ENCODE data around the gene KISS1.
"Not testable (repeated sequence)": the region's sequence is repeated elsewhere in the genome, so short reads cannot be mapped to it uniquely, and the experiment has no call there.

The KISS1 gene, protein sequence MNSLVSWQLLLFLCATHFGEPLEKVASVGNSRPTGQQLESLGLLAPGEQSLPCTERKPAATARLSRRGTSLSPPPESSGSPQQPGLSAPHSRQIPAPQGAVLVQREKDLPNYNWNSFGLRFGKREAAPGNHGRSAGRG

DNA sequence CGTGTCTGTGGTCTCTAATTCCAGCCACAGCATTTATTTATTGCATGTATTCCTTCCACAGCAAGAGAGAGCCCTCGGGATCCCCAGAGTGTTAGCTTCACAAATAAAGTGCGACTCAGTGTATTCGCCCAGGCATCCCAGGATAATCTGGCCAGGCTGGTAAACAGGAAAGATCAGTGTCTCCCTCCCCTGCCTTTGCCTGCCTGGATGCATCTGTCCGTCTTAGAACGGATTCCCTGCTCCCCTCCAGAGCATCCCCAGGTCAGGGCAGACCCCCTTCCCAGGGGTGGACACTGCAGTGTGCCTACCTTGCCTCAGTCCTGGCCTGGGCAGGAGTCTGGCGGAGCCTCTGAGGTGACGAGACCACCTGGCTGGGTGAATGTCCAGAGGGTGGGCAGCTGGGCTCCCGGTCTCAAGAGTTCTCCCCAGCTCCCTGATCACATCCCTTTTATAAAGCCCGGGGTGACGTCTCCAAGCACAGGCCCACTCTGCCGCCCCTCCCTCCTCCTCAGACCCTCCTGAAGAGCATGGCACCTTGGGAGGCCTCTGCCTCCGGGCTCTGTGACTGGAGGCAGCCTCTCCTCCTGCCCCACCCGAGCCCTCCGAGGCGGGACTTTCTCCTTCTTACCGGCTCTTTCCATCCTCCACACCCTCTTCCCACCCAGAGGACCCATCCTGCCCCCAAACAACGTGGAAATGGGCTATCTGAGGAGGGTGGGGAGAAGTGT lies at the start of gene KISS1:
Gene KISS1, minus strand, starts transcription at position 424 of the 728 bp plus-strand sequence. CDS start 3,615 bp downstream, outside the sequence.
- Histone ChIP-seq H3K27me3 (ENCODE audit: control insufficient read depth, insufficient read depth, low read length) (peaks cover 23% of the 10 kb centered on the region), H3K36me3 (ENCODE audit: control insufficient read depth, insufficient read depth, low read length) (no peaks in the 10 kb centered on the region), H3K9me3 (ENCODE audit: control insufficient read depth, insufficient read depth, low read length) (no peaks in the 10 kb centered on the region), H3K4me3 (ENCODE audit: low read depth, low read length) (no peak within 1 kb of the TSS), H3K4me1 (ENCODE audit: control insufficient read depth, insufficient read depth, low read length) (no peaks in the 10 kb centered on the region), H3K9ac (ENCODE audit: low read depth, low read length) (peak within 1 kb of the TSS; percentile 12)

DNA sequence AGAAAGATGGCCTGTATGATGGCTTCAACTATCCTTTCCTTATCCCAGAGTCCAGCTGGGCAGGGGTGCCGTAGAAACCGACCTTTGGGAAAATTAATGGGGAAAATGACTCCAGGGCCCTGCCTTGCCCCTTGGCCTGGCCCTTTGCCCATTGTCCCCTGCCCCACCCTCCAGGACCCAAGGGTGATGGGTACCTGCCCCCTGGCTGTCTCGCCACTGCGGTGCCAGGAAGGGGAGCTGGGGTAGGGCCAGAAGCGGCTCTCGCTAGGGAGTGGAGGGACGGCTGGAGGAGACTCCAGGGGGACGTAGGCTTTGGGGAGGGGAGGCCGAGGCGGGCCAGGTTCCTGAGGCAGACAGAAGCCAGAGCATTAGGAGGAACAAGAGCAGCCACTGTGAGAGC lies 46.6 kb upstream of the KISS1 start:
- no peaks in the 10 kb centered on the region for H3K9me3 ChIP-seq (ENCODE audit: control insufficient read depth, insufficient read depth, low read length)
- no peaks in the 10 kb centered on the region for H3K4me1 ChIP-seq (ENCODE audit: control insufficient read depth, insufficient read depth, low read length)
- H3K9ac ChIP-seq (ENCODE audit: low read depth, low read length), result no peak overlapping the region
- H3K36me3 ChIP-seq (ENCODE audit: control insufficient read depth, insufficient read depth, low read length), result no peaks in the 10 kb centered on the region
- no peak overlapping the region for H3K4me3 ChIP-seq (ENCODE audit: low read depth, low read length)
- H3K27me3 ChIP-seq (ENCODE audit: control insufficient read depth, insufficient read depth, low read length), result no peaks in the 10 kb centered on the region

DNA sequence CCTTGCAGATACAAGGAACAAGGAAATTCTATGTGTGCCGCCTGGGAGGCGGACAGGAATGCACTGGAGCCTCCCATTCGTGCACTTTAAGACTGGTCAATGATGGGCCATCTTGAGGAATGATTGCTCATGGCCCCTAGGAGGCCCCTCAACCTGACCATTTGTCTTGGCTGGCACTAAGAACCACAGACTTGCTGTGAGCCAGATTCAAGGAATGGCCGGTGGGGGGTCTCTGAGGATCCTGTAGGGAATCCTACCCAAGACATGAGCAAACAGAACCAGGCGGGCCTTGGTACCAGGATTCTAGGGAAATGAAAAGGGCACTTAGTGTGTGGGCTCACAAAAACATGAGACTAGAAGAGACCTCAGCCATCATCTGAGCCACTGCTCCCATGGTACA lies 45.6 kb upstream of the KISS1 start:
- no peaks in the 10 kb centered on the region for H3K4me1 ChIP-seq (ENCODE audit: control insufficient read depth, insufficient read depth, low read length)

DNA sequence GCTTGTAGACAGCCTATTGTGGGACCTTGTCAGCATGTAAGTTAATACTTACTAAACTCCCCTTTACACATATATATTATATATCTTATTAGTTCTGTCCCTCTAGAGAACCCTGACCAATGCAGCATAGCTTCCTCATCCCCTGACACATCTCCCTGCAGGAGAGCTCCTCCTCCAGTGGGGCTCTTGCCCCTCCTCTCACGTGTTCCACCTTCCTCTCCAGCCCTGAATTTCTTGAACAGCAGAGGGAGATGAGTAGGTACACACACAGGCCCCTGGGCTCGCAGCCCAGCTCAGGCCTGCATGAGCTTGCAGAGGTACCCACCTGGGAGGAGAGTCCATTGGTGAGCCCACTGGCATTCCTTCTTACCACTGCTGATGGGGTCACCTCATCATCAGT lies 44.8 kb upstream of the KISS1 start:
- Histone ChIP-seq H3K9ac (ENCODE audit: low read depth, low read length) (no peak overlapping the region), H3K36me3 (ENCODE audit: control insufficient read depth, insufficient read depth, low read length) (no peaks in the 10 kb centered on the region), H3K4me3 (ENCODE audit: low read depth, low read length) (no peak overlapping the region), H3K9me3 (ENCODE audit: control insufficient read depth, insufficient read depth, low read length) (no peaks in the 10 kb centered on the region), H3K4me1 (ENCODE audit: control insufficient read depth, insufficient read depth, low read length) (no peaks in the 10 kb centered on the region), H3K27me3 (ENCODE audit: control insufficient read depth, insufficient read depth, low read length) (no peaks in the 10 kb centered on the region)

More for the DNA sequence above, 45.6 kb upstream of the KISS1 start:
- Histone ChIP-seq H3K36me3 (ENCODE audit: control insufficient read depth, insufficient read depth, low read length) (no peaks in the 10 kb centered on the region), H3K27me3 (ENCODE audit: control insufficient read depth, insufficient read depth, low read length) (no peaks in the 10 kb centered on the region), H3K4me3 (ENCODE audit: low read depth, low read length) (no peak overlapping the region), H3K9ac (ENCODE audit: low read depth, low read length) (no peak overlapping the region), H3K9me3 (ENCODE audit: control insufficient read depth, insufficient read depth, low read length) (no peaks in the 10 kb centered on the region)

DNA sequence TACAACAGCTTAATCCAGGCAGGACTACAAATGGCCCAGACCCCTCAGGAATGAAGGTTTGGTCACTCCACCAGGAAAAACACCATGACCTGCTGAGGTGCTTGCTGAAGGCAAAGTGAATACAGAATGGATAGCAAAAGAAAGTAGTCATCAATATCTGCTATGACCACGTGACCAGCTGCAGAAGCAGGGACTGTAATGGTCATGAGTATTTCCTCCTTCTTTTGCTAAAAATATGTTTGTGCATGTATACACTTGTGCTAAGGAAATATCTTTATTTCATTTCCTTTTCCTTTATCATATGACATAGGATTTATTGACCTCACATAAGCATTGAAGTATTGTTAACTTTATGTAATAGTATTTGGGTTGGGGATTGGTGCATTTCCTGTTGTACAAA lies 43.9 kb upstream of the KISS1 start:
- H3K4me3 ChIP-seq (ENCODE audit: low read depth, low read length), result no peak overlapping the region
- no peaks in the 10 kb centered on the region for H3K36me3 ChIP-seq (ENCODE audit: control insufficient read depth, insufficient read depth, low read length)
- no peaks in the 10 kb centered on the region for H3K4me1 ChIP-seq (ENCODE audit: control insufficient read depth, insufficient read depth, low read length)
- H3K9ac ChIP-seq (ENCODE audit: low read depth, low read length), result no peak overlapping the region
- no peaks in the 10 kb centered on the region for H3K9me3 ChIP-seq (ENCODE audit: control insufficient read depth, insufficient read depth, low read length)
- no peaks in the 10 kb centered on the region for H3K27me3 ChIP-seq (ENCODE audit: control insufficient read depth, insufficient read depth, low read length)

DNA sequence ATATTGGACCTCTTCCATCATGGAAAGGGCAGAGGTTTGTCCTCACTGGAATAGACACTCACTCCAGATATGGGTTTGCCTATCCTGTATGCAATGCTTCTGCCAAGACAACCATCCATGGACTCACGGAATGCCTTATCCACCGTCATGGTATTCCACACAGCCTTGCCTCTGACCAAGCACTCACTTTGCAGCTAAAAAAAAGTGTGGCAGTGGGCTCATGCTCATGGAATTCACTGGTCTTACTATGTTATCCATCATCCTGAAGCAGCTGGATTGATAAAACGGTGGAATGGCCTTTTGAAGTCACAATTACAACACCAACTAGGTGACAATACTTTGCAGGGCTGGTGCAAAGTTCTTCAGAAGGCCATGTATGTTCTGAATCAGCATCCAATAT lies 43.1 kb upstream of the KISS1 start:
- not testable (repeated sequence) for H3K9me3 ChIP-seq (ENCODE audit: control insufficient read depth, insufficient read depth, low read length); H3K27me3 ChIP-seq (ENCODE audit: control insufficient read depth, insufficient read depth, low read length); H3K4me3 ChIP-seq (ENCODE audit: low read depth, low read length); H3K36me3 ChIP-seq (ENCODE audit: control insufficient read depth, insufficient read depth, low read length); H3K4me1 ChIP-seq (ENCODE audit: control insufficient read depth, insufficient read depth, low read length); H3K9ac ChIP-seq (ENCODE audit: low read depth, low read length)

DNA sequence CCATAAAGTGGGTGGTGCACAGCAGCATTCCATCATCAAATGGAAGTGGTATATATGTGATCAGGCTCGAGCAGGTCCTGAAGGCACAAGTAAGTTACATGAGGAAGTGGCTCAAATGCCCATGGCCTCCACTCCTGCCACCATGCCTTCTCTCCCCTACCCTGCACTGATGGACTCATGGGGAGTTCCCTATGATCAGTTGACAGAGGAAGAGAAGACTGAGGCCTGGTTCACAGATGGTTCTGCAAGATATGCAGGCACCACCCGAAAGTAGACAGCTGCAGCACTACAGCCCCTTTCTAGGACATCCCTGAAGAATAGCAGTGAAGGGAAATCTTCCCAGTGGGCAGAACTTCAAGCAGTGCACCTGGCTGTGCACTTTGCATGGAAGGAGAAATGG lies 42.2 kb upstream of the KISS1 start:
- not testable (repeated sequence) for H3K36me3 ChIP-seq (ENCODE audit: control insufficient read depth, insufficient read depth, low read length); H3K27me3 ChIP-seq (ENCODE audit: control insufficient read depth, insufficient read depth, low read length); H3K4me3 ChIP-seq (ENCODE audit: low read depth, low read length); H3K4me1 ChIP-seq (ENCODE audit: control insufficient read depth, insufficient read depth, low read length); H3K9me3 ChIP-seq (ENCODE audit: control insufficient read depth, insufficient read depth, low read length); H3K9ac ChIP-seq (ENCODE audit: low read depth, low read length)

DNA sequence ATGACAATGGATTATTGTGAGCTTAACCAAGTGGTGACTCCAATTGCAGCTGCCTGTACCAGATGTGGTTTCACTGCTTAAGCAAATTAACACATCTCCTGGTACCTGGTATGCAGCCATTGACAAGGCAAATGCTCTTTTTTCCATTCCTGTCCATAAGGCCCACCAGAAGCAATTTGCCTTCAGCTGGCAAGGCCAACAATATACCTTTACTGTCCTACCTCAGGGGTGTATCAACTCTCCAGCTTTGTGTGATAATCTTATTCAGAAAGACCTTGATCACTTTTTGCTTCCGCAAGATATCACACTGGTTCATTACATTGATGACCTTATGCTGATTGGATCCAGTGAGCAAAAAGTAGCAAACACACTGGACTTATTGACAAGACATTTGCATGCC lies 41.2 kb upstream of the KISS1 start:
- not testable (repeated sequence) for H3K9me3 ChIP-seq (ENCODE audit: control insufficient read depth, insufficient read depth, low read length); H3K9ac ChIP-seq (ENCODE audit: low read depth, low read length); H3K27me3 ChIP-seq (ENCODE audit: control insufficient read depth, insufficient read depth, low read length); H3K4me1 ChIP-seq (ENCODE audit: control insufficient read depth, insufficient read depth, low read length); H3K4me3 ChIP-seq (ENCODE audit: low read depth, low read length); H3K36me3 ChIP-seq (ENCODE audit: control insufficient read depth, insufficient read depth, low read length)

DNA sequence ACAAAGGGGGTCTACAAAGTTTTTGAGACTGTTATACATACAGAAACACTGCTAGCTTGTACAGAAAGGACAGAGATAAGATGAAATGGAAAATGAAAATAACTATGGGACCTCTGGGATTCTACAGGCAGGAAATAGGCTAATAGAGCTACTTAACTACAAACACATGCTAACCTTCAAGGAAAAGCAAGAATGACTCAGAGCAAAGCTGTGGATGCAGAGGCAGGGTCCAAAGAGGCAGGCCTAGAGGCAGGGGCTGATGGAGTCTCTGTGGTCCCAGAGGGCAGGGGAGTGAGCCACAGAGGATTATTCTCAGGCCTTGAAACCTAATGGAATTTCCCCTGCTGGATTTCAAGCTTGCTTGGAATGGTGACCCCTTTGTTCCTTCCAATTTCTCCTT lies 36.2 kb upstream of the KISS1 start:
- H3K4me3 ChIP-seq (ENCODE audit: low read depth, low read length), result no peak overlapping the region
- H3K36me3 ChIP-seq (ENCODE audit: control insufficient read depth, insufficient read depth, low read length), result peaks cover 3% of the 10 kb centered on the region
- H3K9me3 ChIP-seq (ENCODE audit: control insufficient read depth, insufficient read depth, low read length), result no peaks in the 10 kb centered on the region
- H3K27me3 ChIP-seq (ENCODE audit: control insufficient read depth, insufficient read depth, low read length), result no peaks in the 10 kb centered on the region
- no peak overlapping the region for H3K9ac ChIP-seq (ENCODE audit: low read depth, low read length)
- H3K4me1 ChIP-seq (ENCODE audit: control insufficient read depth, insufficient read depth, low read length), result no peaks in the 10 kb centered on the region

DNA sequence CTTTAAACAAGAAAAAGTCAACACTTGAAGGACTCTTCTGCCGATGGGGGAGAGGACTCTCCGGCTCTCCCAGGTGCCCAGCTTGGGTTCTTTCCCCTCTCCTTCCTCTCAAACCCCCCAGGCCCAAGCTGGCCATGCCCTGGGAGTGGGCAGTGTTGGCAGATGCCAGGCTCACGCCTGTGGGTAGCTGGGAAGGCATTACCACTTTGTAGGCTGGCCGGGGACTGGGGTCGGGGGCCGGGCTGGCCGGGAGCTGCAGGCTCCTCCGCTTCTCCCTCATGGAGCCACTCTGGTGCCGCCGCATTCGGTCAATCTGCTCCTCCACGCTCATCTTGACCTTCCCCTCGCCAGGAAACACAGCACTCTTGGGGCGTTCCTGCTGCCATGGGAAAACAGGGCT lies 33.9 kb upstream of the KISS1 start:
- H3K4me3 ChIP-seq (ENCODE audit: low read depth, low read length), result no peak overlapping the region
- H3K36me3 ChIP-seq (ENCODE audit: control insufficient read depth, insufficient read depth, low read length), result peaks cover 3% of the 10 kb centered on the region
- no peak overlapping the region for H3K9ac ChIP-seq (ENCODE audit: low read depth, low read length)
- no peaks in the 10 kb centered on the region for H3K27me3 ChIP-seq (ENCODE audit: control insufficient read depth, insufficient read depth, low read length)
- H3K9me3 ChIP-seq (ENCODE audit: control insufficient read depth, insufficient read depth, low read length), result no peaks in the 10 kb centered on the region
- no peaks in the 10 kb centered on the region for H3K4me1 ChIP-seq (ENCODE audit: control insufficient read depth, insufficient read depth, low read length)

DNA sequence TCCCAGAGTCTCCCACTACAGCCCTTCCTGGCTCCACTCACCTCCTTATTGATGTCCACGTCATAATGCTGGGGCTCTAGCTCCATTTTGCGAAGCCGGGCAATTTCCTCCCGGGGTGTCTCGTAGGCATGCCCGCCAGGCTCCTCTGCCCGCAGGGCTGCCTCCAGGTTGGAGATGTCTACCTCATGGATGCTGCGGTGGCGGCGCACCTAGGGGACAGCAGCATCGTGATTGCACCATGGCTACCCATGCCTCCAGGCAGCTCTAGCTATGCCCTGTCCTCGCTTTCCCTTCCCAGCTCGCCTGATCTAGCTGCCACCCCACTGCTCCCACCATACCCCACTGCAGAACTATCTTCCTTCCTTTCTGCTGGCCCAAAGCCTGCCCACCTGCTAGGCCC lies 32.6 kb upstream of the KISS1 start:
- H3K36me3 ChIP-seq (ENCODE audit: control insufficient read depth, insufficient read depth, low read length), result peaks cover 3% of the 10 kb centered on the region
- H3K4me3 ChIP-seq (ENCODE audit: low read depth, low read length), result no peak overlapping the region
- H3K9ac ChIP-seq (ENCODE audit: low read depth, low read length), result no peak overlapping the region
- H3K27me3 ChIP-seq (ENCODE audit: control insufficient read depth, insufficient read depth, low read length), result no peaks in the 10 kb centered on the region
- no peaks in the 10 kb centered on the region for H3K9me3 ChIP-seq (ENCODE audit: control insufficient read depth, insufficient read depth, low read length)
- no peaks in the 10 kb centered on the region for H3K4me1 ChIP-seq (ENCODE audit: control insufficient read depth, insufficient read depth, low read length)

DNA sequence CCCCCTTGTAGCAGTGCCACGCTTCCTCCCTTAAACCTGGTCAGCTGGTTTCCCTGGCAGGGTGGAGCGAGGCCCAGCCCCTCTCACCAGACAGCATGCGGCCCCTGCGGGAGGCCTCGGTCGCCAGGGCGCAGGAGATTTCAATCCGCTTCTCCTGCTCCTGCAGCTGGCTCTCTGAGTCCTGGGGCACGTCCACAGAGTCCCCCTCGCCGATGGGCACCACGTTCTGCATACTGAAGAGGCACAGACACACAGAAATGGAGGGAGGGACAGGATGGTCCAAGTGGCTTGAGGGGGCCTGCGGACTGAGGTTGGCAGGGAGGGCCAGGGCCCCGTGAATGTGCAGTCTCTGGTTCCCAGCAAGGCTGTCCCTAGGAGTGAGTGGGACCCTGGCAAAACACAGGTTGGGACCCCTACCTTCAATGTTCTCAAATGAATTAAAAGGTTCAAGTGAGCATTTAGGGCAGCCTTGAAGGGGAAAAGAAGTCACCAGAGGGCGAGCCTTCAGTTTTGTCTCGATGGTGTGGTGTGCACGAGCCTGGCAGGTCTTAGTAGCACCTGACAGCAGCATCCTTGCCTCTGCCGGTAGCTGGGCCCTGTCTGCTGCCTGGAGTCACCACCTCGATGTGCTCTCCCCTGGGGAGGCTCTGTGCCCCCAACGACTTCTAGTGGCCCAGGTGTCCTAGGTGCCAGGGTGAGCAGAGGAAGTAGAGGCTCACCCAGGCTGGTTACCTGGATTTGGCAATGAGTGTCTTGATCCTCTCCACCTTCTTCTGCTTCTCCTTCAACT lies 31.9 kb upstream of the KISS1 start:
- Histone ChIP-seq H3K36me3 (ENCODE audit: control insufficient read depth, insufficient read depth, low read length) (peaks cover 3% of the 10 kb centered on the region), H3K9ac (ENCODE audit: low read depth, low read length) (no peak overlapping the region), H3K4me3 (ENCODE audit: low read depth, low read length) (no peak overlapping the region), H3K4me1 (ENCODE audit: control insufficient read depth, insufficient read depth, low read length) (no peaks in the 10 kb centered on the region), H3K27me3 (ENCODE audit: control insufficient read depth, insufficient read depth, low read length) (no peaks in the 10 kb centered on the region), H3K9me3 (ENCODE audit: control insufficient read depth, insufficient read depth, low read length) (no peaks in the 10 kb centered on the region)
